HG02571 (cell line): Measurements from ENCODE around the gene EMX1.
A peak's percentile ranks its signal among the peaks of the same experiment; 100 is the strongest.

Experiments used
- ATAC-seq: cut with Tn5 transposase; IDR thresholded peaks from one replicate; pipeline ENCODE4 v1.9.1; 2021; ENCODE audit warnings: mild to moderate bottlenecking, moderate library complexity; ENCODE audit not compliant: unreplicated experiment

Gene EMX1

DNA sequence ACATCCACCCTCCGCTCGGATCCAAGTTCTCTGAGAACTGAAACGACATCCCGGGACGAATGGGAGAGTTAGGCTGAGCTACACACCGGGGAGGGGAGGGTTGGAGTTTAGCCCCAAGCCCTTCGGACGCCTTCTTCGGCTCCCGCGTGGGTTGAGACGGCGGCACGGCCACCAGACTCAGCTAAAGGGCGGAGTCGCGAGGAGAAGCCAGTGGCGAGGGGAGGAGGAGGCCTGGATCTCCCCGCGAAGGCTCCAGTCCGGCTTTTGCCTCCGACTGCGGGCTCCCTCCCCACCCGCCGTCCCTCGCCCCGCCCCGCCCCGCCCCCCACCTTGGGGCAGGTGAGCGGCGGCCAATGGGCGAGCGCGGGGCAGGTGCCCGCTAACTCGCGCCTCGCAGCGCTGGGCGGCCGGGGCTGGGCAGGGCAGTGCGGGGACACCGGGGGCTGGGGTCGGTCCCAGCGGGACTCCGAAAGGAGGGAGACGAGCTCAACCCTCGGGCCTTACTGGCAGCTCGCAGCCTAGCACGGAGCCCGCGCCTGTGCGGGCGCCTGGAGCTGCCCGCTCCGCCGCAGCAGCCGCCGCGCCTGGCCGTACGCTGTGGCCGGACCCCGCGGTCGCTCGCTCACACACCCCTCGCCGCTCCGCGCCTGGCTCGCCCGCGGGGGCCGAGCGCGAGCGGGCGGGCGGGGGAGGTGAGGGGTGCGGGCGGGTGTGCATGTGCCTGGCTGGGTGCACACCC lies at the start of gene EMX1:
Gene EMX1, plus strand, starts transcription at position 382 of the 739 bp plus-strand sequence. Its CDS starts 334 bp downstream, at position 716.
- peak; percentile 46 for ATAC-seq

DNA sequence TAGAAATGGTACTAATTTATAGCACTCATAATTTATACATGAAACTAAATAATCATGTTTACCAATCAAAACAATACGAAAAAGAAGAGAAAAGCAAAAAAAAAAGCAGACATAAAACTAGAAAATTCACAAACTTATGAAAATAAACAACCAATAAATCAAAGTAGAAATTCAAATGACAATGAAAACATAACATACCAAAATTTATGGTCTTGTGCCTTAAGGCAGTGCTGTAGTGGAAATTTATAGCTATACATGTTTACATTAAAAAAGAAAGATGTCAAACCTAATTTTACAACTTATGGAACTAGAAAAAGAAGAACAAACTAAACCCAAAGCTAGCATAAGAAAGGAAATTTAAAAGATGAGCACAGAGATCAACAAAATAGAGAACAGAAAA lies 46.3 kb upstream of the EMX1 start:
- ATAC-seq: no peak

DNA sequence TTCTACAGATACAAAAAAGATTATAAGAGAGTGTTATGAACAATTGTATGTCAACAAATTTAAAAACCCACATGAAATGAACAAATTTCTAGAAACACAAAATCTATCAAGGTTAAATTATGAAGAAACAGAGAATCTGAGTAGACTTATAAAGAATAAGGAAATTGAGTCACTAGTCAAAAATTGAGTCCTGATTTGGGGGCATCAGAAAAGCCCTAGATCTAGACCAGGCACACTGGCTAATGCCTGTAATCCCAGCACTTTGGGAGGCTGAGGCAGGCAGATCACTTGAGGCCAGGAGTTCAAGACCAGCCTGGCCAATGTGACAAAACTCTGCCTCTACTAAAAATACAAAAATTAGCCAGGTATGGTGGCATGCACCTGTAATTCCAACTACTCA lies 45.4 kb upstream of the EMX1 start:
- no peak for ATAC-seq

- ATAC-seq: no peak
Observed at GRCh38 chr2:72883356-72883962, 33.9 kb upstream of the EMX1 start.

DNA sequence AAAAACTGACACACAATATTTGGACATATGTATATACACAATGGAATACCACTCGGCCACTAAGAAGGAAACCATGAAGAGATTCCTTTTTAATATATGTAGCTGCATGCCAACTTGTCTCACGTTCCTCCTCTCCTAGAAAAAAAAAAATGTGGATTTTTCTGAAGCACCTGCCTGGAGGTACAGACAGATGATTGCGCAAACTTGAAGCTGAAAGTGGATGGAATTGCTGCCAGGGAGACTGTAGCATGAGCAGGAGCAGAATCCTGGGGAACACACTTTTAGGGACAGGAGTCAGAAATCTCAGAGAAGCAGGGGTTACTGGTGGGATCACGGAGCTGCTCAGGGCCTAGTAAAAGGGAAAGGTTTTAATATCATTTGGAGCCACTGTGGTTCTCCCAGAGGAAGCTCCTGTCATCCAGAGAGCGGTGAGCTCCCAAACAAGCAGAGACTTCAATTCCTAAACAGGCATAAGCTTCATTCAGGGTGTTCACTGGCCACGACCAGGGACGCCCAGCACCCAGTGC lies 30.8 kb upstream of the EMX1 start:
- no peak for ATAC-seq

- ATAC-seq: peak; percentile 81
Observed at GRCh38 chr2:72887032-72887739, 30.1 kb upstream of the EMX1 start, which contains the start of gene SPR. SPR (plus strand) TSS chr2:72887408; CDS start chr2:72887433, 25 bp downstream.

DNA sequence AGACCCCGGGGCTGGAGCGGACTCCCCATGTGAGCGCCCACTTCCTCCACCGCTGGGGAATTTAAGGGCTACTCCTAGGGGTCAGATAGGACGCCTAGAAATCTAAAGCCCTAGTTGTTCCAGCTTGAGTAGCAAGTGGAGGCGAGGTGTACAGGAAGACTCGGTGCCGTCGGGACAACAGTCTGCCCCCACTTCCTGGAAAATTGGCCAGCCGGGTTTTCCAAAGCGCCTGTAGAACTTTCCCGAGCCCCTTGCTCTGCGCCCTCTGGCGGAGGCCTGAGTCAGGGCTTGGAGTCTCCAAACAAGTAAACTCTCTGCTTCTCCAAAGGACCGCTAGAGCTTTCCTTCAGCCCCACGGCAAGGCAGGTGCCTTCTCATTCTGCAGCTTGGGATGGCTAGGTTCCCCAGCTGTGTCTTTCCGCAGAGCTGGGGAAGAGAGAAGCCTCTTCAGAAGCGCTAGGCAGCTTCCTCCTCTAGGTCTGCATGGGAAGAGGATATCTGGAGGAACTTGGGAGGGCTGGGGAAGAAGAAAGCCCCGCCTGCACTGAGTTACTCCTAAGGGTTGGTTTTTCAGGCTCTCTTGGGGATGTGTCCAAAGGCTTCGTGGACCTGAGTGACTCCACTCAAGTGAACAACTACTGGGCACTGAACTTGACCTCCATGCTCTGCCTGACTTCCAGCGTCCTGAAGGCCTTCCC lies 29.4 kb upstream of the EMX1 start:
- ATAC-seq: peak; percentile 36

- no peak for ATAC-seq
Observed at GRCh38 chr2:72888438-72889202, 28.7 kb upstream of the EMX1 start.

GRCh38 chr2:72889991-72890390 lies 27.3 kb upstream of the EMX1 start:
- no peak for ATAC-seq

DNA sequence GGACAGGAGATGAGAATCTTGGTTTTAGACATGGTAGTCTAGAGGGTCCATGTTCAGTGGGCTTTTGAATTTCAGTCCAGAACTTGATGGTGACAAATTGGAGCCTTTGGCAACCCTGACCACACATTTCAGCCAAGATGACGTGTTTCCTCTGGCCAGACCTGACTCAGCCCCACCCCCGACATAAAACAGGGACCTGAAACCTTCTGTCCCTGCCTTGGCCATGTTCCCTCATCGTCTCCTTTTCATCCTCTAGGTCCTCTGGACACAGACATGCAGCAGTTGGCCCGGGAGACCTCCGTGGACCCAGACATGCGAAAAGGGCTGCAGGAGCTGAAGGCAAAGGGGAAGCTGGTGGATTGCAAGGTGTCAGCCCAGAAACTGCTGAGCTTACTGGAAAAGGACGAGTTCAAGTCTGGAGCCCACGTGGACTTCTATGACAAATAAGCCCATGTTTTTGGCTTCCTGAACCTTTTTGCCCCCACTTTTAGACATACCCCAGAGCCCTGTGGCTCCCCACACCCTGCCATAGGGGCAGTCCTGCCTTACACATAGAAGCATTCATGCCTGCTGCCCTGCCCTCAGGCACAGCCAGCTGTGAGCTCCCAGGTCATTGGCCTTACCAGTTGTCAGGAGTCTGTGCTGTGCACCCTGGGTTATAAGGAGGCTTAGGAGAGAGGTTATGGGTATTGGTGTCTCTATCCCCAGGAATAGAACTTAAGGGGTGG lies 26.1 kb upstream of the EMX1 start:
- ATAC-seq: no peak

DNA sequence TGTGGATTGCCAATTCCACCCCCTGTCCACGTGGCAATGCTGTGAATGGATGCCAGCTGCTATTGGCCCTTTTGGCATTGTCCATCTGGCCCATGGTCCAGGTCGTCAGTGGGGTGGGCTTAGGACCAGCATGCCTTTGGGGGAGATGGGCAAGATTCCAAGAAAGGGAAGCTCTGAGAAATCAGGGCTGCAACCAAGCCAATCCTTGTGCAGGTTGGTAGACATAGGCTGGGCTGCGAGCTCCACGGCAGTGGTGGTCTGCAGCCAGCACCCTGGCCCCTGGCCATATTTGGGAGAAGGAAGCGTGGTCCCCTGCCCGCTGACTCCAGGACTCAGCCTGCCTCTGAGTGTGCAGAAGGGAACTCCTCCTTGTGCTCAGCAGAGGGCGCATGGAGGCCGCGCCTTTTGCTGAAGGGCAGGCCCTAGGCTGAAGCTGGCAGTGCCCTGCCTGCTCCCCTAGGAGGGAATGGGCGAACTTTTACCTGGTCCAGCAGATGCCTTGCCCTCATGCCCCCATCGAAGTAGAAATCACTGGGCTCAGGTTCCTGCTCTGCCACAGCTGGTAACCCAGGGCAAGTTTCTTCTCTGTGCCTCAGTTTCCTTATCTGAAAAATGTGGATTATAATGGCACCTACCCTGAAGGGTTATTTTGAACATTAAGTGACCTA lies 24.7 kb upstream of the EMX1 start:
- ATAC-seq: peak; percentile 59

DNA sequence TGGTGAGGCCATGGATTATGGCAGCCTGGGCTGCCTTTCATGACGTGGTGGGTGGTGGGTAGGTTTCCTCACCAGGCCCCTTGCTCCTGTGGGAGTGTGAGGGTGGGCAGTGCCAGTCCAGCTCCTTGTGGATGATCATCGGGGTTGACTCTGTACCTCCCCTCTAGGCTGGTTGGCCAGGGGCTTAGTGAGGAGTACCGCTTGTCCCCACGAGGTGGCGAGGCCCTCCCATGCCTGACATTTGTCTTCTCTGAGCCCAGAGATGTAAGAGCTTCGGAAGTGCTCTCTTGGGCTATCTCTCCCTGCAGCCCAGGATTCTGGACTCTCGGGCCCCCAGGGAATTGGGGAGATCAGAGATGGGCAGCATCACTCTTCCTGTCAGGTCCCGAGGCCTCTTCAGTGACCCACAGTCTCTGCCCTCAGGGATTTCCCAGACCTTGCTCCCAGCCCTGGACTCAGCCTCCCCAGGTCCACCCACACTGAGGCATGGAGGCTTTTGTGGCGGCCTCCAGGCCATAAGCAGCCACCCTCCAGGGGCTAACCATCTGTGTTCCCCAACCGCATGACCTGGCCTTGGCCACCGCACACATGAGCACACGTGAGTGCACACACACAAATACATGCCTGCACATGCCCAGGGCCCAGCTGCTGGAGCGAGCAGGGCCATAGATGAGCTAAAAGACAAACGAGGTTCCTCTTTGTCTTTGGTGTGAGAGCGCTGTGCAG lies 23.6 kb upstream of the EMX1 start:
- peak; percentile 49 for ATAC-seq

DNA sequence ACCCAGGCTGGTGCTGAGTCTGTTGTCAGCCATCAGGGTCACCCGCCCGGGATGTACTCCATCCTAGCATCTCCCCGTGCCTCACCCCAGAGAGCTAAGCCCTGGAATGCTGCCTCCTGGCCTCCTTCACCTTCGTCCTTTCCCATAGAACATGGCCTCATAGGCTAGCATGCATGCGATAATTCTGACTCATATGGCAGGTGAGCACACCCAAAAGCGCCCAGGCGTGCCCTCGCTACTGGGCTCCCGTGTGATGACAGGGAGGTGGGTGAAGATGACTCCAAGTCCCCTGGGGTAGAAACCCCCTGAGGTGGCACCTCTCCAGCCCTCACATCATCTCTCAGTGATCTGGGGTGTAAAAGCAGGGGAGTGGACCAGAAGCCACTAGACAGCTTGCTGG lies 22.8 kb upstream of the EMX1 start:
- ATAC-seq: no peak

DNA sequence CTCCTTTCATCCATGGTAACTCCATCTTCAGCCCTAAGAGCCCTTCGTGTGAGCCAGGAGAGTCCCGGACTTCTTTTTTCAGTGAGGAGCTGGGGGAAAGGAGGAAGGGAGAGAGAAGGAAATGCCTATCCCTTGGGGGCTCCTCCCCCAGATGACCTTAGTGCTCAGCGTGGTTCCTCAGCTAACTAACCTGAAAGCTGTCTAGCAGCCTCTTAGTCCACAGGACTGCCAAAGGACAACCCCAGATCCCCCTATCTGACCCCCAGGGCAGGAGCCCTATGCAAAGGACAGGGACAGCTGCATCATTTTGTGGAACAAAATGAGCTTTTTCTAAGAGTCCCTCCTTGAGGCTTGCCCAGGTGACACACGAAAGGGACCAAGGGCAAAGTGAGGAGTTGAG lies 22.2 kb upstream of the EMX1 start:
- ATAC-seq: no peak

- ATAC-seq: no peak
Observed at GRCh38 chr2:72895759-72896281, 21.5 kb upstream of the EMX1 start.

GRCh38 chr2:72896446-72896845 lies 20.9 kb upstream of the EMX1 start:
- ATAC-seq: no peak

- no peak for ATAC-seq
Observed at GRCh38 chr2:72897785-72898584, 19.3 kb upstream of the EMX1 start.

DNA sequence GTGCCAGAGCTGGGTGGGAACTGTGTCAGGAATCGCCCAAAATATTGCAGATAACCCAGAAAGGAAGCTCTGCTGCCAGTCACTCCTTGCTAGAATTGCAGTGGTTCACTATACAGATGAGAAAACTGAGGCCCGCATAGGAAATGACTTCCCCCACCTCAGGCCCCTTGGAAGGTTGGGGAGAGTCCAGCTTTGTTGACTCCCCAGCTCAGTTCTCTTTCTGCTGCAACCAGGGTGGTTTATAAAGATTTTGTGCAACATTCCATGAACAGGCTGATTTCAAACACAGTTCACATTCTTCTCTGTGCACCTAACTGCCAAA lies 18.8 kb upstream of the EMX1 start:
- no peak for ATAC-seq
